Mesenchymal stem cell (in vitro differentiated cells and primary cell): ENCODE data around the gene ART3.

Experiments
- DNase-seq: peaks from one replicate; pipeline ENCODE4 v3.0.0-alpha.2; 2013
- H2AFZ ChIP-seq: one replicate; pipeline ENCODE4 v1.6.1; 2013; ENCODE audit warnings: low read depth, mild to moderate bottlenecking, control low read depth, inconsistent platforms, low read length, moderate library complexity
- H2AK5ac ChIP-seq: 2 replicates; pipeline ENCODE4 v1.6.1; 2013; ENCODE audit warnings: low read length, moderate library complexity, mild to moderate bottlenecking, inconsistent platforms; ENCODE audit not compliant: severe bottlenecking
- H2BK120ac ChIP-seq: one replicate; pipeline ENCODE4 v1.6.1; 2013; ENCODE audit warnings: low read depth, mild to moderate bottlenecking, inconsistent platforms, low read length, moderate library complexity
- H2BK12ac ChIP-seq, 2 experiments: one replicate each; pipeline ENCODE4 v1.6.1; 2013; ENCODE audit warnings: inconsistent platforms in 2 of 2, low read length in 2 of 2, mild to moderate bottlenecking in 2 of 2, moderate library complexity in 2 of 2, control low read depth in 1 of 2
- H2BK15ac ChIP-seq: one replicate; pipeline ENCODE4 v1.6.1; 2013; ENCODE audit warnings: mild to moderate bottlenecking, low read depth, inconsistent platforms; ENCODE audit not compliant: poor library complexity, severe bottlenecking
- H2BK5ac ChIP-seq: 2 replicates; pipeline ENCODE4 v1.6.1; 2013; ENCODE audit warnings: low read depth, mild to moderate bottlenecking, low read length, control low read depth, inconsistent platforms; ENCODE audit not compliant: poor library complexity, severe bottlenecking
- H3K14ac ChIP-seq, 2 experiments: one replicate each; pipeline ENCODE4 v1.6.1; 2013; ENCODE audit warnings: inconsistent platforms in 2 of 2, low read length in 2 of 2, control low read depth in 1 of 2, mild to moderate bottlenecking in 1 of 2, moderate library complexity in 1 of 2
- H3K18ac ChIP-seq, 2 experiments: one replicate each; pipeline ENCODE4 v1.6.1; 2013; ENCODE audit warnings: inconsistent platforms in 2 of 2, low read length in 2 of 2, control low read depth in 1 of 2, low read depth in 1 of 2, mild to moderate bottlenecking in 1 of 2
- H3K23ac ChIP-seq, 2 experiments: one replicate each; pipeline ENCODE4 v1.6.1; 2013; ENCODE audit warnings: inconsistent platforms in 2 of 2, low read length in 2 of 2, mild to moderate bottlenecking in 2 of 2, moderate library complexity in 2 of 2, control low read depth in 1 of 2
- H3K27ac ChIP-seq: 2 replicates; pipeline ENCODE4 v1.5.1; 2013; ENCODE audit warnings: mild to moderate bottlenecking, moderate library complexity, low read length, control low read depth, inconsistent platforms; ENCODE audit not compliant: poor library complexity, severe bottlenecking
- H3K27me3 ChIP-seq, 2 experiments: 2 replicates each; pipeline versions ENCODE4 v1.6.1 to v1.7.0; 2013; ENCODE audit warnings: low read length in 2 of 2, mild to moderate bottlenecking in 2 of 2, moderate library complexity in 2 of 2, control low read depth in 1 of 2, inconsistent platforms in 1 of 2; ENCODE audit not compliant: control insufficient read depth in 1 of 2, insufficient read depth in 1 of 2
- H3K36me3 ChIP-seq, 2 experiments: 2 replicates each; pipeline versions ENCODE4 v1.6.1 to v1.7.0; 2013; ENCODE audit warnings: low read length in 2 of 2, control low read depth in 1 of 2, inconsistent platforms in 1 of 2, low read depth in 1 of 2, mild to moderate bottlenecking in 1 of 2; ENCODE audit not compliant: insufficient read depth in 2 of 2, control insufficient read depth in 1 of 2
- H3K4ac ChIP-seq, 2 experiments: one replicate each; pipeline ENCODE4 v1.6.1; 2013; ENCODE audit warnings: inconsistent platforms in 2 of 2, low read length in 2 of 2, mild to moderate bottlenecking in 2 of 2, moderate library complexity in 2 of 2, control low read depth in 1 of 2, low read depth in 1 of 2
- H3K4me1 ChIP-seq: 2 replicates; pipeline ENCODE4 v1.6.1; 2013; ENCODE audit warnings: low read depth, low read length, control low read depth; ENCODE audit not compliant: control insufficient read depth, insufficient read depth
- H3K4me2 ChIP-seq: 2 replicates; pipeline ENCODE4 v1.6.1; 2013; ENCODE audit warnings: low read length, mild to moderate bottlenecking, inconsistent platforms; ENCODE audit not compliant: poor library complexity, severe bottlenecking
- H3K4me3 ChIP-seq, 2 experiments: 2 replicates each; pipeline versions ENCODE4 v1.5.1 to v1.7.0; 2013; ENCODE audit warnings: low read length in 2 of 2, mild to moderate bottlenecking in 2 of 2, control low read depth in 1 of 2, low read depth in 1 of 2; ENCODE audit not compliant: insufficient read depth in 1 of 2
- H3K79me1 ChIP-seq: replicated peaks from 2 replicates; pipeline ENCODE4 v1.6.1; 2013; ENCODE audit warnings: mild to moderate bottlenecking, control low read depth, low read length, inconsistent platforms; ENCODE audit not compliant: poor library complexity, severe bottlenecking
- H3K9ac ChIP-seq: 2 replicates; pipeline ENCODE4 v1.7.0; 2013; ENCODE audit warnings: mild to moderate bottlenecking, low read length, moderate library complexity
- H3K9me3 ChIP-seq: 2 replicates; pipeline ENCODE4 v1.7.0; 2013; ENCODE audit warnings: mild to moderate bottlenecking, low read length; ENCODE audit not compliant: control insufficient read depth
- H4K8ac ChIP-seq: one replicate; pipeline ENCODE4 v1.6.1; 2013; ENCODE audit warnings: inconsistent platforms, mild to moderate bottlenecking, low read length, moderate library complexity
- H4K91ac ChIP-seq: one replicate; pipeline ENCODE4 v1.6.1; 2013; ENCODE audit warnings: mild to moderate bottlenecking, low read length, inconsistent platforms
- WGBS: methylation state at CpG from one replicate; pipeline ENCODE4 v1.1.7; 2013; ENCODE audit warnings: mixed read lengths; 5-methylcytosine and 5-hydroxymethylcytosine counted together

The ART3 gene

DNA sequence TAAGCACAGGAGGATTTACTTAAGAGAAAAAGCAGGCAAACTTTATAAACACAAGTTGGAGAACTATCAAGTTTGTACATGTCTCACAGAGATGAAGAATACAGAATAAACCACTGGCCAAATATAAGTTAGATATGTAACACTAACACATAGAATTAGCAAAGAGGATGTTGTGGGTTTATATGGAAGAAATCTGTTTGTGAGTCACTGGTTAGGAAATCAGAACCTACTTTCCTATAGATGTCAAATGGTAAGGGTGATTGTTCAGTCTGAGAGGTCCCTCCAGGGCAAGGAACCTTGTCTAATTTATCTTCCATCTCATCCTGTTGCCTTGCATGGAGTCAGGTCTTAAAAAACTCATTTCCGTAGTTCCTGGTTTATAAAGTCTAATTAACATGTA lies 14.8 kb upstream of the ART3 start:
- peak; percentile 24 for DNase-seq
- Histone ChIP-seq H2AFZ (no peak overlapping the region), H3K4ac (no peak overlapping the region), H3K4me2 (no peak overlapping the region), H4K8ac (no peak overlapping the region), H3K4me3 (no peak overlapping the region), H2BK5ac (no peak overlapping the region), H2AK5ac (no peak overlapping the region), H3K14ac (no peak overlapping the region), H3K9me3 (no peaks in the 10 kb centered on the region), H3K23ac (no peak overlapping the region), H3K27me3 (peaks cover 7 to 23% of the 10 kb centered on the region in 2 experiments), H4K91ac (no peak overlapping the region), H3K27ac (no peak overlapping the region), H3K36me3 (no peaks in the 10 kb centered on the region), H3K4me1 (no peaks in the 10 kb centered on the region), H2BK120ac (no peak overlapping the region), H3K9ac (no peak overlapping the region), H3K79me1 (no peaks in the 10 kb centered on the region), H2BK12ac (no peak overlapping the region), H3K18ac (no peak overlapping the region), H2BK15ac (no peak overlapping the region)
- no CpG with 5 or more reads among the region's 1 CpG for WGBS

- Histone ChIP-seq H3K79me1 (no peaks in the 10 kb centered on the region), H3K4me3 (no peak overlapping the region), H2BK5ac (no peak overlapping the region), H2BK120ac (no peak overlapping the region), H3K4me2 (no peak overlapping the region), H2BK12ac (no peak overlapping the region), H3K4me1 (no peaks in the 10 kb centered on the region), H3K23ac (no peak overlapping the region), H3K9me3 (no peaks in the 10 kb centered on the region), H2BK15ac (no peak overlapping the region), H3K4ac (no peak overlapping the region), H3K18ac (no peak overlapping the region), H3K14ac (no peak overlapping the region), H3K9ac (no peak overlapping the region), H3K27me3 (peaks cover under 1 to 15% of the 10 kb centered on the region in 2 experiments), H3K36me3 (no peaks in the 10 kb centered on the region), H4K8ac (no peak overlapping the region), H3K27ac (no peak overlapping the region), H2AK5ac (no peak overlapping the region), H2AFZ (no peak overlapping the region), H4K91ac (no peak overlapping the region)
- DNase-seq = no peak
These were observed 14.0 kb upstream of the ART3 start for GRCh38 chr4:76060506-76060905.

DNA sequence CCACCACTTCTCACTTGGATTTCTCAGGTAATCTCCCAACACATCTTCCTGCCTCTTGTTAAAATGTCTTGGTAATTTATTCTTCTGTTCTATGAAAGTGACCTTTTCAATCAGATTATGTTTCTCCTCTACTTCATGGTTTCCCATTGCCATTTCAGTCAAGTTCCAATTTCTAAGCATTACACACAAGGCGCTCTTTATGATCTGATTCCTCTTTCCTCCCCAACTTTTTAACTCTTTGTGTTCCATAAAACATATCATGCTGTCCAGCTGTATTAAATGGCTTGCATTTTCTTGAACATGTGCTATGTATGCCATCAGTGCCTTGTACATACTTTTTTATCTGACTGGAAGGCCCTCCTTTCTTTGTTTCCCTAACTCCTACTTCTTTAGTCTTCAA lies 13.1 kb upstream of the ART3 start:
- Histone ChIP-seq H3K36me3 (no peaks in the 10 kb centered on the region), H2AFZ (no peak overlapping the region), H3K14ac (no peak overlapping the region), H4K91ac (no peak overlapping the region), H2AK5ac (no peak overlapping the region), H3K23ac (no peak overlapping the region), H2BK120ac (no peak overlapping the region), H2BK12ac (no peak overlapping the region), H3K27ac (no peak overlapping the region), H3K27me3 (peaks cover 0 to 6% of the 10 kb centered on the region in 2 experiments), H3K79me1 (no peaks in the 10 kb centered on the region), H4K8ac (no peak overlapping the region), H3K4ac (no peak overlapping the region), H2BK5ac (no peak overlapping the region), H3K18ac (no peak overlapping the region), H3K4me2 (no peak overlapping the region), H2BK15ac (no peak overlapping the region), H3K9me3 (no peaks in the 10 kb centered on the region), H3K9ac (no peak overlapping the region), H3K4me1 (no peaks in the 10 kb centered on the region), H3K4me3 (no peak overlapping the region)
- WGBS = 64% methylated on average over 1 of the region's 1 CpG
- no peak for DNase-seq

- WGBS = no CpG with 5 or more reads among the region's 1 CpG
These were observed 12.5 kb upstream of the ART3 start for GRCh38 chr4:76061982-76062381.

More at GRCh38 chr4:76061982-76062381, 12.5 kb upstream of the ART3 start:
- Histone ChIP-seq H3K79me1 (no peaks in the 10 kb centered on the region), H2BK120ac (no peak overlapping the region), H4K91ac (no peak overlapping the region), H3K9me3 (no peaks in the 10 kb centered on the region), H3K4me3 (no peak overlapping the region), H3K14ac (no peak overlapping the region), H3K18ac (no peak overlapping the region), H2BK15ac (no peak overlapping the region), H2BK5ac (no peak overlapping the region), H3K27me3 (peaks cover 0 to 5% of the 10 kb centered on the region in 2 experiments), H3K9ac (no peak overlapping the region), H3K23ac (no peak overlapping the region), H4K8ac (no peak overlapping the region), H3K4me2 (no peak overlapping the region), H3K36me3 (no peaks in the 10 kb centered on the region), H2AFZ (no peak overlapping the region), H3K27ac (no peak overlapping the region), H2BK12ac (no peak overlapping the region), H3K4ac (no peak overlapping the region), H2AK5ac (no peak overlapping the region), H3K4me1 (no peaks in the 10 kb centered on the region)
- no peak for DNase-seq
